ENCODE measurements around the gene FAM9B.

FAM9B gene

GRCh38 chrX:9038244-9038643 lies 4.3 kb upstream of the FAM9B start:
- no peak overlapping the region for H3K9ac ChIP-seq (ENCODE audit: low read length)
- no peaks in the 10 kb centered on the region for H3K79me1 ChIP-seq (ENCODE audit: low read length)
- no peak overlapping the region for H4K91ac ChIP-seq (ENCODE audit: low read depth, low read length)
- H3K4me2 ChIP-seq (ENCODE audit: low read length), result no peak overlapping the region
- no peak overlapping the region for H3K4me3 ChIP-seq (ENCODE audit: low read depth, low read length)
- no peaks in the 10 kb centered on the region for H3K79me2 ChIP-seq (ENCODE audit: control insufficient read depth, insufficient read depth, low read length, poor library complexity)
- H3K27me3 ChIP-seq (ENCODE audit: insufficient read depth, low read length), result no peaks in the 10 kb centered on the region
- H4K8ac ChIP-seq (ENCODE audit: low read depth, low read length), result no peak overlapping the region
- H3K36me3 ChIP-seq (ENCODE audit: control insufficient read depth in 1 of 2, insufficient read depth in 2 of 2, low read length in 2 of 2), result no peaks in the 10 kb centered on the region
- H4K12ac ChIP-seq (ENCODE audit: low read depth, low read length), result no peak overlapping the region
- H3K27ac ChIP-seq (ENCODE audit: low read depth, low read length), result no peak overlapping the region
- H2BK12ac ChIP-seq (ENCODE audit: low read length), result no peak overlapping the region
- H2AFZ ChIP-seq (ENCODE audit: insufficient read depth, low read length, poor library complexity), result no peak overlapping the region
- no peaks in the 10 kb centered on the region for H3K9me3 ChIP-seq (ENCODE audit: insufficient read depth, low read depth, low read length)
- H2BK5ac ChIP-seq (ENCODE audit: low read depth, low read length, poor library complexity), result no peak overlapping the region
- no peak for DNase-seq
- H2AK5ac ChIP-seq (ENCODE audit: low read length), result no peak overlapping the region
- H2BK120ac ChIP-seq (ENCODE audit: insufficient read depth, low read length, poor library complexity), result no peak overlapping the region
- no CpG with 5 or more reads among the region's 4 CpGs for WGBS (ENCODE audit: extremely low coverage, insufficient coverage, insufficient read length)
- no peaks in the 10 kb centered on the region for H3K4me1 ChIP-seq (ENCODE audit: control insufficient read depth in 1 of 2, insufficient read depth in 2 of 2, low read length in 2 of 2)
- H3K18ac ChIP-seq (ENCODE audit: low read length), result no peak overlapping the region
- H3K4ac ChIP-seq (ENCODE audit: low read depth, low read length), result no peak overlapping the region
- no peak overlapping the region for H3K14ac ChIP-seq (ENCODE audit: low read length)
- no peak overlapping the region for H3K23ac ChIP-seq (ENCODE audit: low read length)

- Histone ChIP-seq H4K91ac (ENCODE audit: low read depth, low read length) (no peak overlapping the region), H3K27ac (ENCODE audit: low read depth, low read length) (no peak overlapping the region), H3K18ac (ENCODE audit: low read length) (no peak overlapping the region), H3K4me1 (ENCODE audit: control insufficient read depth in 1 of 2, insufficient read depth in 2 of 2, low read length in 2 of 2) (no peaks in the 10 kb centered on the region), H4K8ac (ENCODE audit: low read depth, low read length) (no peak overlapping the region), H3K9ac (ENCODE audit: low read length) (no peak overlapping the region), H3K27me3 (ENCODE audit: insufficient read depth, low read length) (no peaks in the 10 kb centered on the region), H2AK5ac (ENCODE audit: low read length) (no peak overlapping the region), H3K14ac (ENCODE audit: low read length) (no peak overlapping the region), H2AFZ (ENCODE audit: insufficient read depth, low read length, poor library complexity) (no peak overlapping the region), H2BK5ac (ENCODE audit: low read depth, low read length, poor library complexity) (no peak overlapping the region), H3K4me2 (ENCODE audit: low read length) (no peak overlapping the region), H3K23ac (ENCODE audit: low read length) (no peak overlapping the region), H3K79me2 (ENCODE audit: control insufficient read depth, insufficient read depth, low read length, poor library complexity) (no peaks in the 10 kb centered on the region), H3K4me3 (ENCODE audit: low read depth, low read length) (no peak overlapping the region), H3K36me3 (ENCODE audit: control insufficient read depth in 1 of 2, insufficient read depth in 2 of 2, low read length in 2 of 2) (peaks cover 0 to 1% of the 10 kb centered on the region in 2 experiments), H3K9me3 (ENCODE audit: insufficient read depth, low read depth, low read length) (no peaks in the 10 kb centered on the region), H2BK12ac (ENCODE audit: low read length) (no peak overlapping the region), H3K4ac (ENCODE audit: low read depth, low read length) (no peak overlapping the region), H4K12ac (ENCODE audit: low read depth, low read length) (no peak overlapping the region), H3K79me1 (ENCODE audit: low read length) (no peaks in the 10 kb centered on the region), H2BK120ac (ENCODE audit: insufficient read depth, low read length, poor library complexity) (no peak overlapping the region)
- no CpG with 5 or more reads among the region's 4 CpGs for WGBS (ENCODE audit: extremely low coverage, insufficient coverage, insufficient read length)
- no peak for DNase-seq
Measured at GRCh38 chrX:9037296-9037695, 3.4 kb upstream of the FAM9B start.

GRCh38 chrX:9033586-9033985 lies 341 bp downstream of the FAM9B start:
- H3K4me2 ChIP-seq (ENCODE audit: low read length), result no peak overlapping the region
- no peak overlapping the region for H2BK120ac ChIP-seq (ENCODE audit: insufficient read depth, low read length, poor library complexity)
- no peak overlapping the region for H2AK5ac ChIP-seq (ENCODE audit: low read length)
- peaks cover 0 to 1% of the 10 kb centered on the region in 2 experiments for H3K36me3 ChIP-seq (ENCODE audit: control insufficient read depth in 1 of 2, insufficient read depth in 2 of 2, low read length in 2 of 2)
- H3K9ac ChIP-seq (ENCODE audit: low read length), result no peak overlapping the region
- no CpG with 5 or more reads among the region's 17 CpGs for whole genome bisulfite sequencing (ENCODE audit: extremely low coverage, insufficient coverage, insufficient read length)
- no peak for DNase-seq
- H3K79me1 ChIP-seq (ENCODE audit: low read length), result no peaks in the 10 kb centered on the region
- H4K8ac ChIP-seq (ENCODE audit: low read depth, low read length), result no peak overlapping the region
- H4K91ac ChIP-seq (ENCODE audit: low read depth, low read length), result no peak overlapping the region
- H3K23ac ChIP-seq (ENCODE audit: low read length), result no peak overlapping the region
- H4K12ac ChIP-seq (ENCODE audit: low read depth, low read length), result no peak overlapping the region
- H3K4me1 ChIP-seq (ENCODE audit: control insufficient read depth in 1 of 2, insufficient read depth in 2 of 2, low read length in 2 of 2), result no peaks in the 10 kb centered on the region
- H3K79me2 ChIP-seq (ENCODE audit: control insufficient read depth, insufficient read depth, low read length, poor library complexity), result no peaks in the 10 kb centered on the region
- H3K14ac ChIP-seq (ENCODE audit: low read length), result no peak overlapping the region
- H2AFZ ChIP-seq (ENCODE audit: insufficient read depth, low read length, poor library complexity), result no peak overlapping the region
- no peak overlapping the region for H3K4ac ChIP-seq (ENCODE audit: low read depth, low read length)
- no peak overlapping the region for H3K4me3 ChIP-seq (ENCODE audit: low read depth, low read length)
- no peak overlapping the region for H3K18ac ChIP-seq (ENCODE audit: low read length)
- H3K9me3 ChIP-seq (ENCODE audit: insufficient read depth, low read depth, low read length), result no peaks in the 10 kb centered on the region
- no peak overlapping the region for H3K27ac ChIP-seq (ENCODE audit: low read depth, low read length)
- H2BK5ac ChIP-seq (ENCODE audit: low read depth, low read length, poor library complexity), result no peak overlapping the region
- no peaks in the 10 kb centered on the region for H3K27me3 ChIP-seq (ENCODE audit: insufficient read depth, low read length)
- no peak overlapping the region for H2BK12ac ChIP-seq (ENCODE audit: low read length)

DNA sequence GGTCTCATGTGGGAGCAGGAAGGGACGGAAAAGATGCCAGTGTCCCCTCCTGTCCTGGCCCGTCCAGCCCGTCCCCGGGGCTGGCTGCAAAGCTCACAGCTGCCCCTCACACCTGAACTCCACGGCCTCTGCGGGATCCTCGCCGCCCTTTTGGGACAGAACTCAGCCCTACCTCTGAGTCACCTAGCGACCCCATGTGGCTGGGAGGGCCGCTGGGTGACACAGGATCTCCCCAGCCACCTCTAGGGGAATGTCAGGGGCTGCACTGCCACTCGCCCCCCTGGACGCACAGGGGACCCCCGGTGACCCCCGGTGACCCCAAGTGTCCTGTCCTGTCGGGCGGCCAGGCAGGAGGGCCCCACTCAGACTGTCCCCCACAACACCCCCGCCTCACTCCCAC lies 748 bp downstream of the FAM9B start:
- no peak overlapping the region for H3K14ac ChIP-seq (ENCODE audit: low read length)
- H3K4me2 ChIP-seq (ENCODE audit: low read length), result no peak overlapping the region

More for the DNA sequence above, 748 bp downstream of the FAM9B start:
- peaks cover 0 to 1% of the 10 kb centered on the region in 2 experiments for H3K36me3 ChIP-seq (ENCODE audit: control insufficient read depth in 1 of 2, insufficient read depth in 2 of 2, low read length in 2 of 2)
- no peak overlapping the region for H3K27ac ChIP-seq (ENCODE audit: low read depth, low read length)
- no peaks in the 10 kb centered on the region for H3K79me2 ChIP-seq (ENCODE audit: control insufficient read depth, insufficient read depth, low read length, poor library complexity)
- H3K4me1 ChIP-seq (ENCODE audit: control insufficient read depth in 1 of 2, insufficient read depth in 2 of 2, low read length in 2 of 2), result no peaks in the 10 kb centered on the region
- H2BK120ac ChIP-seq (ENCODE audit: insufficient read depth, low read length, poor library complexity), result no peak overlapping the region
- H2AFZ ChIP-seq (ENCODE audit: insufficient read depth, low read length, poor library complexity), result no peak overlapping the region
- WGBS (ENCODE audit: extremely low coverage, insufficient coverage, insufficient read length), result no CpG with 5 or more reads among the region's 17 CpGs
- H3K27me3 ChIP-seq (ENCODE audit: insufficient read depth, low read length), result no peaks in the 10 kb centered on the region
- H3K4ac ChIP-seq (ENCODE audit: low read depth, low read length), result no peak overlapping the region
- H2AK5ac ChIP-seq (ENCODE audit: low read length), result no peak overlapping the region
- DNase-seq, result no peak
- no peak overlapping the region for H3K18ac ChIP-seq (ENCODE audit: low read length)
- no peak overlapping the region for H3K4me3 ChIP-seq (ENCODE audit: low read depth, low read length)
- no peaks in the 10 kb centered on the region for H3K79me1 ChIP-seq (ENCODE audit: low read length)
- no peaks in the 10 kb centered on the region for H3K9me3 ChIP-seq (ENCODE audit: insufficient read depth, low read depth, low read length)
- no peak overlapping the region for H4K91ac ChIP-seq (ENCODE audit: low read depth, low read length)
- H2BK5ac ChIP-seq (ENCODE audit: low read depth, low read length, poor library complexity), result no peak overlapping the region
- H3K23ac ChIP-seq (ENCODE audit: low read length), result no peak overlapping the region
- H4K12ac ChIP-seq (ENCODE audit: low read depth, low read length), result no peak overlapping the region
- H4K8ac ChIP-seq (ENCODE audit: low read depth, low read length), result no peak overlapping the region
- H3K9ac ChIP-seq (ENCODE audit: low read length), result no peak overlapping the region
- H2BK12ac ChIP-seq (ENCODE audit: low read length), result no peak overlapping the region
